UCSD-AML1 (cell line): ENCODE data around the gene ZFYVE28.

Source experiments
- DNase-seq: peaks from one replicate; lab custom pipeline; 2025; ENCODE audit not compliant: unreplicated experiment; lab: John Stamatoyannopoulos, UW

The ZFYVE28 gene

DNA sequence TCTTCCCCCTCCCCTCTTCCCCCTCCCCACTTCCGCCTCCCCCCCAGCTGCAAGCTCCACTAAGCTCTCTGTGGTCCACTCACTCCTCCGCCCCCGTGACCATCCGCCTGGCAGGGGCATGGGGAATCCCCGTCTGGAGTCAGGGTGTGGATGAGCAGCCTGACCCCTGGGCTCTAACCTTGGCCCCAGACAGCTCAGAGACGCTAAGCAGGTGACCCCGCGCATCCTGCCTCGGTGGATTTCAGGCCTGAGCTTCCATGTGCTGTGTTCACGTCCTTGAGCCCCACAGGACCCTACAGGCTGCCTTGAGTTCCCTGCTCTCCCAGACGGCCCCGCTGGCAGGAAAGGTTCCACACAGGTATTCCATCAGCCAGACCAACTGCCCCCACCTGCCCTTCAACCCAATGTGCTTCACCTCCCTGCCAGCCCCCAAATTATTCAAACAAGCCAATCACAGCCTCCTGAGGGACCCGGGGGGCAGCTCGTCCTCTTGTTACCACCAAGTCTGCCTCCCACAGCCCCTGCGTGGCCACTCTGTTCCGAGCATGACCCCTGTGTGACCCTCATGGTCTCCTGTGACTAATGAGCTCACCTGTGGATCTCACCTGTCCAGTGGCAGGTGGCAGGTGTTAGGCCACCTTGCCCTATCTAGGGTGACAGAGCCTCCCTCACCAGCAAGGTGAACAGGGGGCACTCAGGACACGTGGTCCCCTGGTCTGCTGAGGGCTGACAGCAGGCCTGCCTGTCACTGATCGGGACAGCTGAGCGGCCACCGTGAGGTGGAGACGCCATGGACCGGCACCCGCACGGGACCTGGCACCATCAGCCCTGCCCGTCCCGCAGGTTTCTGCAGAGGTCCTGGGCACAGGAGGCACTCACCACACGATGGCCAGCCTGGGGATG lies 83.4 kb downstream of the ZFYVE28 start:
- DNase-seq, result no peak

DNA sequence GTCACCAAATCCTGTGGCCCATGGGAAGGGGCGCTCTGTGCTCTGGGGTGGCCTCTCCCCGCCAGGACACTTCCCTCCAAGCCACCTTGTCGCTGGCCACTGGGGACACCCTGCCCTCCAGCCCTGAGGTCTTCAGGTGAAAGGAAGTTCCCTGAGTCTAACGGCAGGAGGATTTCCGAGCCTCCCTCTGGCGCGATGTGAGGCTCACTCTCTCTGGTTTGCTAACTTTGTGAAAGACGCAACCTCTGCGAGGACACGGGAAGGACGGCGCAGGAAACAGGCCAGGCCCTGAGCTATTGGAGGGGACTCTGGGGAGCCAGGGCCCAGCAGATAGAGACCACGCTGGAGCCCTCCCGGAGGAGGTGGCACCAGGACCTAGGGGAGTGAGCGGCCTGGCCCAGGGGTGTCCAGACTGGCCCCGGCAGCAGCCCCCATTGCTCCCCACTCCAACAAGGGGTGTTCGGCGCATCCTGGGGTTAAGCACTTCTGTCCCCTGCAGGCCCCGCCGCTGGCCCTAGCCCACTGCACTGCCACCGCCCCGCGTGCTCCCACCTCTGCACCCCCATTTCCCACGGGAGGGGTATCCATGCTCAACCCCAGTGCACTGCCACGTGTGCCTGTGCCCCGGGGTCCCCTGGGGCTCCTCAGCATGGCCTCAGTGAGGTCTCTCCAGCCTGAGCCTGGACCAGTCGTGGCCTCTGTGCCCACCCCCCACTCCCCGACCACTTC lies 84.4 kb downstream of the ZFYVE28 start:
- DNase-seq, result no peak

GRCh38 chr4:2333356-2333841 lies 85.0 kb downstream of the ZFYVE28 start:
- DNase-seq, result no peak

GRCh38 chr4:2332976-2333319 lies 85.5 kb downstream of the ZFYVE28 start:
- no peak for DNase-seq

DNA sequence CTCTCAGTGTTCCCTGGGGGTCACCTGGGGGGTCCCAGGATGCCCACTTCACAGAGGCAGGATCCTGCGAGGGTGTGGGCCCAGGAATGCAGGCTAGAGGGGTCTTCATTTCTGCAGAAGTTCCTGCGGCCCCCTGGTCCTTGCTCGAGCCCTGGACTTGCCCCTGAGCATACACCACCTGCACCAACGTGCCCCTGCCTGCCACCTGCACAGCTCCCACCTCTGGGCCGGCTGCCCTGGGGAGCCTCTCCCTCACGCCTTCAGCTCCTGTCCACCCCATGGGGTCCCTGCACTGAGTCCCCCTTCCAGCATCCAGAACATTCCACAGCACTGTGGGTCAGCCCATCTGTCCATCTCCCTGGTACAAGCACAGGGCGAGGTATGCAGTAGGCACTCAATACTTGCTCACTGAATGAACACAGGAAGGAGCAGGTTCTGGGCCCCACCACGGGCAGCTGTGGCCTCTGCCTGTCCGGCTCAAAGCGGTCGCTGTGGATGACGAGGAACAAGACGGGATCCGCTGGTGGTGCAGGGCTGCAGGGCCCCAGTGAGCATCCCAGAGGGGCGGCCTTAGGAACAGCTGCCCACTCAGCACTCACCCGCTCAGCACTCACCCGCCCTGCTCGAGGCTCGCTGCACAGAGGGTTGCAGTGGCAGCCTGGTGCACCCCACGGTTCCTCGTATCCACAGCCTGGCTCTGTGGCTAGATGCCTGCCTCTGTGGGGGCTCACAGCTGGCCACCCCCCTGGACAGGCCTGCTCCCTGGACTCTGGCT lies 86.1 kb downstream of the ZFYVE28 start:
- DNase-seq, result no peak

DNA sequence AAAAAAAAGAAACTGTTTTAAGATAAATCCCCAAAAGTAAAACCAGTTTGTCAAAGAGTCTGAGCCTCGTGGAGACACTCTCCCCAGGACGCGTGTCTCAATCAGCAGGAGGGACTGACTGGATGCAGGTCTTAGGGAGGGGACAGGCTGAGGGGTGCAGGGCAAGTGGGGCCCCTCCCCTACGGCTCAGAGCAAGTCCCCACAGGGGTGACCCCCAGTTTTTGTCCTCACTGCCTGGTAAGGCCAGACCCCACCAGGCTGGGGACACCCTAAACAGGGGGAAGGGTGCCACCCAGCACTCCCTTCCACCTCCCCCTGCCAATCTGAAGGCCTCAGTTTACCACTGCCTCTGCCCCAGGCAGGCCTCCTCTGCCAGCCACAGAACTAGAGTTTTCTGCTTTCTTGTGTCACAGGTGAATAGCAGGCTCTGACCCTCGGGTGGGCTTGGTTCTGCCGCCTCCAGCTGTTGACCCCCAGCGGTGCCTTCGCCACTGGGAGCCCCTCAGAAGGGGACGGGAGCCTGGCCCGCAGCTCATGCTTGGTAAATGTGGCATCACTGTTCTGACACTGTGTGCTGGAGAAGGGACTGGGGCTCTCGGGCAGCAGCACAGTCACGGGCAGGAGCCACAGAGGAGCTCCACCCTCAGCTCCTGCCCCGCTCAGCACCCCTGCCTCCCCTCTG lies 86.8 kb downstream of the ZFYVE28 start:
- DNase-seq, result no peak

- no peak for DNase-seq
Measured at GRCh38 chr4:2331043-2331420, 87.4 kb downstream of the ZFYVE28 start.

DNA sequence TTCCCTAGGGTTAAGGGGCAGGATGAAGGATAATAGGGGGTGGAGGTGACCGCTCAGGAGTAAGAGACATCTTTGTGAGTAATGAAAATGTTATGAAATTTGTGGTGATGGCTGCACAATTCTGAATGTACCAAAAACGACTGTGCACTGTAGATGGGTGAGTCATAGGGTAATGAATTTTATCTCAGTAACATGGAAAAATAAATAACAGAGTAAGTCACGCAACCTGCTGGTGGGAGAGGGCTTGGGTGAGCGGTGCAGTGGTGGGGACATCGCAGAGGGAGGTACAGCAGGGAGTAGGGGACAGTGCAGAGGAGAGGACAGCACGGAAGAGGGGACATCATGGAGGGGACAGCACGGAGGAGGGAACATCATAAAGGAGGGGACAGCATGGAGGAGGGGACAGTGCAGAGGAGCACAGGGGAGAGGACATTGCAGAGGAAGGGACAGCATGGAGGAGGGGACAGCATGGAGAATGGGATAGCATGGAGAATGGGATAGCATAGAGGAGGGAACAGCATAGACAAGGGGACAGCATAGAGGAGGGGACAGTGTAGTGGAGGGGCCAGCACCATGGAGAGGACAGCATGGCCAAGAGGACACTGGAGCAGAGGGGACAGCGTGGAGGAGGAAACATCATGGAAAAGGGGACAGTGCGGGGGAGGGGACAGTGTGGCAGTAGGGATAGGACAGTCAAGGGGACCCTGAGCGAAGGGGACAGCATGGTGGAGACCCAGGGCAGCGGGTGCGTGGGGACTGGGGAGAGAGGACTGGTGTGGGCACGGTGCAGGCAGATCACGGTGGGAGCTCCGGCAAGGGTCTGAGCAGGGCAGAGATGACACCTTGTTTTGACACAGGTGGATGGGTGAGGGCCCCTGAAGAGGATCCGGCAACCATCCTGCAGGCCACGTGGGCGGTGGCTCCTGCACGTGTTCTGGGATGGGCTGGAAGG lies 88.1 kb downstream of the ZFYVE28 start:
- no peak for DNase-seq

DNA sequence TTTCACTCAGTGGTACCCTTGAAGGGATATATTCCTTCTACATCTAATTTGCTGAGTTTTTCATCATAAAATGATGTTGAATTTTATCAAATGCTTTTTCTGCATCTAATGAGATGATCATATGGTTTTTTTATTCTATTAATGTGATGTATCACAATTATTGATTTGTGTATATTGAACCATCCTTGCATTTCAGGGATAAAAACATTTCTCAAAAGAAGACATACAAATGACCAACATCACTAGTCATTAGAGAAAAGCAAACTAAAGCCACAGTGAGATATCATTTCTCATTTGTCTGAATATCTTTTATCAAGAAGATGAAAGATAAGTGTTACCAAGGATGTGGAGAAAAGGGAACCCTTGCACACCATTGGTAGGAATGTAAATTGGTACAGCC lies 90.9 kb downstream of the ZFYVE28 start:
- DNase-seq, result no peak

DNA sequence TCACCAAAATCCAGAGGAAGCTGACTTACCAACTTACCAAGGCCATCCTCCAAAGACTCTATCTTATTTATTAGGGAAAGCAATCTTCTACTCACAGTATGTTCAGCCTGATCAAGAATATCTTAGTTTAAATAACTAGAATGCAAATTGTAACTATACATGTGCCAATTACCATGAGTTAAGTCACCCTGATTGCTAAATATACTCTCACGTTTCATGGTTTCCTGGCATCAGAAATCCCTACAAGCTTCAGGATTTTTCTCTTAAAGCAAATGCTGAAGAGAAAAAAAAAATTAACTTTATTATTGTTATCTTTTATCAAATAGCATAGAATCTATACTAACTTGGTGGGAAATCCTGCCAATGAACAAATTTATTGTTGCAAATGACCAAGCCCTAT lies 93.6 kb downstream of the ZFYVE28 start:
- DNase-seq, result no peak

- DNase-seq, result no peak
Measured at GRCh38 chr4:2322841-2323240, 95.6 kb downstream of the ZFYVE28 start.

DNA sequence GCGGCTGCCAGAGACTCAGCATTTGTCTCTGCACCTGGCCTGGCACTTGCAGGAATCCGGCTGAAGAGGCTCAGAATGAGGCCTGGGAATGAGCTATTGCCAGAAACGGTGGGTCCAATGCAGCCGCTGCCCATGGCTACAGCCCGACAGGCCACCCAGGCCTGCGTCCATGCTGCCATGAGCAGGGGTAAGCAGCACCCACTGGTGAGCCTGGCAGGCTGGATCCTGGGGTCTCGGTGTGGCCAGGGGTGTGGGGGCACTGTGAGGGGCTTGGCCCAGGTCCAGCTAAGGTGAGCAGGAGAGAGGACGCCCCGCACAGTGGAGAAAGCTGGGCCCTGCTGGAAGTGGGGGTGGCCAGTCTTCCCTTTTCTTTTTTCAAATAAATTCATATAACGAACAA lies 96.2 kb downstream of the ZFYVE28 start:
- no peak for DNase-seq

- no peak for DNase-seq
Measured at GRCh38 chr4:2321279-2322196, 96.9 kb downstream of the ZFYVE28 start.

DNA sequence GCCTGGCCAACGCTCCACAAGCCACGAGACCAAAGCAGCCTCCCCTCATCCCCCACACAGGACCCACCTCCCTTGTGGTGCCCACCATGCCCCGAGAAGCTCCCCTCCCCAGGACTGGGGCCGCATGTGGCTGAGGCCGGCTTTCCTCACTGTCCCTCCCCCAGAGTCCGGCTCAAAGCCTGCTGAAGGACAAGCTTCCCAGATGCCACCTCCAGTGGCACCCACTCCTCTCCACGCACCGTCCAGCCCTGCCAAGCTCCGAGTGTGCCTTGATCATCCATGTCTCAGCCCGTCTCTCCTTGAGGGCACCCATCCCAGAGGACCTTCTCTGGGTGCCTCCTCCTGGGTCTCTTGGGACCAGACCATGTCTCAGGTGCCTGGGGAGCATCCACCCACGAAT lies 97.7 kb downstream of the ZFYVE28 start:
- no peak for DNase-seq

DNA sequence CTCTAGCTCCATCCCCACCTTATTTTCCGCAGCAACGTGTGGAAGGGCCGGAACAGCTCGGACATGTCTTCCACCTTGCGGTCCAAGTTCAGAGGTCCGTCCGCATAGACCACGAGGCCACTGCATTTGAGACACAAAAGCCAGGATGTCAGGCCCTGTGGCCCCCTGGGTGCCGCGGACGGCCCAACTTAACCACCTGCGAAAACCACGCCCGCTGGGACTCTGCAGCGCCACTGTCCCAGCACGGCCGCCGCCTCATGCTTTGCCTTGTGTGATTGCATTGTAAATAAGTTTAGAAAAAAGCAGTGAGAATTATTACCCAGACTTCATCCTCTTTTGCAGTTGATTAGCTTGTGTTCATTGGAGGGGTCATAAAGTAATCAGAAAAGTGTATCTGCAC lies 98.3 kb downstream of the ZFYVE28 start:
- DNase-seq, result no peak

GRCh38 chr4:2318885-2319284 lies 99.6 kb downstream of the ZFYVE28 start:
- DNase-seq, result no peak

DNA sequence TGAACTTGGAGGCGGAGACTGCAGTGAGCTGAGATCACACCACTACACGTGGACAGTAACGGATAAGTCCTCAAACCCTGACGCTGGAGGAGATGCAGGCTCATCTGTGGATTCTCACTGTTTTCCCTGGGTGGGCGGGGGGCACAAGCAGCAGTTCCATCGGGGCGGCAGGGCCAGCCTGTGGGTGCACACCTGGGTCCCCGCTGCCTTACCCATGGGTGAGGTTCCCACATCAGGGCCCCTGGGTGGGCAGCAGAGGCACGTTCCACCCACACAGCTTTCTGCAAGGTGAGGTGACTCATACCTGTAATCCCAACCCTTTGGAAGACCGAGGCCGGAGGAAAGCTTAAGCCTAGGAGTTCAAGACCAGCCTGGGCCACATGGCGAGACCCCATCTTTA lies 100.0 kb downstream of the ZFYVE28 start:
- no peak for DNase-seq

DNA sequence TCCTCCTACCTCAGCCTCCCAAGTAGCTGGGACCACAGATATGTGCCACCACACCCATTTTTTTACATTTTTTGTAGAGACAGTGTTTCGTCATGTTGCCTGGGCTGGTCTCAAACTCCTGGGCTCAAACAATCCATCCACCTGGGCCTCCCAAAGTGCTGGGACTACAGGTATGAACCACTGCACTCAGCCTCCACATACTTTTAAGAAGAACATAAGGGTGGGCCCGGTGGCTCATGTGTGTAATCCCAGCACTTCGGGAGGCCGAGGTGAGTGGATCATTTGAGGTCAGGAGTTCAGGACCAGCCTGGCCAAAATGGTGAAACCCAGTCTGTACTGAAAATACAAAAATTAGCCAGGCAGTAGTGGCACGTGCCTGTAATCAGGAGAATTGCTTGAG lies 105.1 kb downstream of the ZFYVE28 start:
- no peak for DNase-seq
